Renal cortex interstitium (tissue), 11 donors: ENCODE data around the gene KRT83. TPM values are rescaled to one million over a fixed set of nuclear protein-coding genes. Genes with fewer than 3 reads are reported as not detected.

ENCODE experiments used
- DNase-seq, 11 donors: peaks; one replicate each; pipeline ENCODE4 v3.0.0-alpha.2; 2013; ENCODE audit warnings: low read depth in 9 of 11, low spot score in 4 of 11; ENCODE audit errors: extremely low read depth in 1 of 11
- polyA plus RNA-seq, 3 donors: library from polyadenylated mRNA; unstranded; fragments of 120-200 nt; gene quantifications; one replicate each; pipeline ENCODE4 v1.2.1, GENCODE V29; 2013; ENCODE audit not compliant: insufficient read length in 3 of 3

KRT83 gene
- polyA plus RNA-seq, 3 donors = not detected

DNA sequence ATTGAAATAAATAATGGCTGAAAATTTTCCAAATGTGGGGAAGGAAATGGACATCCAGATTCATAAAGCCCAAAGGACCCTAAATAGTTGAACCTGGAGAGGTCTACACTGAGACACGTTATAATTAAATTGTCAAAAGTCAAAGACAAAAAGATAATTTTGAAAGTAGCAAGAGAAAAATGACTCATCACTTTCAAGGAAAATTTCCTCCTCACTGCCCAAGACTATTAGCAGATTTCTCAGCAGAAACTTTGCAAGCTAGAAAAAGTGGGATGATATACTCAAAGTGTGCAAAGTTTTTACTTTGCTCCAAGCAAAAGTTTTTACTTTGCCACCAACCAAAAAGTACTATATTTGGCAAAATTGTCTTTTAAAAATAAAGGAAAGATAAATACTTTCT, 15.9 kb upstream of the KRT83 start:
- no peak for DNase-seq

DNA sequence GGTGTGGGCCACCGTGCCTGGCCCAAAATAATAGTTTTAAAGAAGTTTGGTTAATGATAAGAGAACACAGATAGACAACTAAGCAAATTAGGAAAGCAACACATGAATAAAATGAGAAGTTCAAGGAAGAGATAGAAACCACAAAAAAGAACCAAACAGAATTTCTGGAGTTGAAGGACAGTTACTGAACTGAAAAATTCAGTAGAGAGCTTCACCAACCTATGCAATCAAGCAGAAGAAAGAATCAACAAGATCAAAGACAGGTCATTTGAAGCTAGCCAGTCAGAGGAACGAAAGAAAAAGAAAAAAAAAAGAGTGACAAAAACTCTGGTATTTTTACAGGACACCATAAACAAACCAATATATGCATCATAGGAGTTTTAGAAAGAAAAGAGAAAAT, 15.4 kb upstream of the KRT83 start:
- no peak for DNase-seq

DNA sequence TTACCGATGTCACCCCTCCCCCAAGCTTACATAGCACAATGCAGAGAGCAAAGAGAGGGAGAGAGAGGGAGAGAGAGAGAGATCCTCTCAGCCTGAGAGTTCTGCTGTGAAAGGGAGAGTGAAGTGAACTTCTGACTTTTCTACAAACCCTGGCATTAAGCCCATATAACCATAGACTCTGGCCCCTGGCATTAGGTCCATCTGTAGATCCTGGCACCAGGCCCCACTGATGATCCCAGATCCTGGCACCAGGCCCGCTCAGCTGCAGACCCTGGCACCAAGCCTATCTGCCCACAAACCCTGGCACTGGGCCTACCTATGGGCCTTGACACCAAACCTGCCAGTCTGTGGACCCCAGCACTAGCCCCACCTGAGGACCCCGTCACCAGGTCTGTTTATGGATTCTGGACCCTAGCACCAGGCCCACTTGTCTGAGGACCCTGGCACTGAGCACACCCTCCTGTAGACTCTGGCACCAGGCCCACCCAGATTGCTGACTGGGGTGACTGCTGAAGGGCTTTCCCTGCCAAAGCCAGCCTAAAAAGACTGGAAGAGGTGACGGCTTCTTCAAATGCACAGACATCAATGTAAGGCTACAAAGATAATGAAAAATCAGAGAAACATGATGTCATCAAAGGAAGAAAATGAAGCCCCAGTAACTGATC, 14.5 kb upstream of the KRT83 start:
- DNase-seq = no peak

DNA sequence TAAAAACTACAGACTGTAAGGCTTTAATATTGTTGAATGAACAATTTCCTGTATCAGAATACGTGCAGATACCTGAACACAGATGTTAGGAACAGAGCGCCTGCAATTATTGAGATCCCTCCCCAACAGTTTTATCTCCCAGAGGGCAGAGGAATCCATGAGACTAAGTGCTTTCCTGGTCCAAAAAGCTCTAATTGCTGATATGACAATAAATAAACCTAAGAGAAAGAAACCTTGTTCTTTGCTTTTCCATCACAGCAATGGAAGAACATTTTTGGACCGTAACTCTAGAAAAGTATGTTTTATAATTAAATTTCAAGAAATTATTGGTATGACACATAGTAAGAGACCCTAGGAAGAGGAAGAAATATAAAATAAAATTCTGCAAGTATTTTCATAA, 13.0 kb upstream of the KRT83 start:
- DNase-seq = no peak

DNA sequence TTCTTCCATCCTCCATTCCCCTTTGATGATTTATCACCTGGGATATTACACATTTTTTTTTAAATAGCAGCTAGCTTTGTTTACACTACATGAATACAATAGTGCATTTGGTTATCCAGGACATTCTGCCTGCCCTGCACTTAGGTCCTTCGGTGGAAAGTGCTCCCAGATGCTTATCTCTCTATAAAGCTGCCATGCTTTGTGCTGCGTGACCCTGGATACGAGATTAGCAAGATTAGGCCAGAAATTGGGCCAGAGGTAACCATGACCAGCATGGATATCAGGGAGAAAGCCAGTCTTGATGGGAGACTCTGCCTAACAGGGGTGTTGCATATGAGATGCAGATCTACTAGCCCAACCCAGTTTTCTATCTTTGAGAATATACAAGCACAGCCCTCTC, 12.1 kb upstream of the KRT83 start:
- no peak for DNase-seq

DNA sequence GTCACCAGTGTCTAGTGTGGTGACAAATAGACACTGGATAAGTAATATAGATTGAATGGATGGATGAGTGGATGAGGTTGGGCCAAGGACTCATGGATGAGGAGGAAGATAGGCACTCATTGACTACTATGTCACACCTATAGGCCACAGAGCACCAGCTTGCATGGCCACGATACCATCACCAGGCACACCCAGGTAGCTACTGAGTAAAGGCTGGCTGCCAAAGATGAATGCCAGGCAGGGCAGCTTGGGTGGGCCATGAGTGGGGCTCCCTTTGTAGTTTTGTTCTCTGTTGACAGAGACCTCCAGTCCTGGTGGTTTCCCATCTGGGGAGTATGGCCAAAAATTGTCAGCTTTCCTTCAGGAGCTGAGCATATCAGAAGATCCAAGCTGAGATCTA, 11.2 kb upstream of the KRT83 start:
- DNase-seq = no peak

DNA sequence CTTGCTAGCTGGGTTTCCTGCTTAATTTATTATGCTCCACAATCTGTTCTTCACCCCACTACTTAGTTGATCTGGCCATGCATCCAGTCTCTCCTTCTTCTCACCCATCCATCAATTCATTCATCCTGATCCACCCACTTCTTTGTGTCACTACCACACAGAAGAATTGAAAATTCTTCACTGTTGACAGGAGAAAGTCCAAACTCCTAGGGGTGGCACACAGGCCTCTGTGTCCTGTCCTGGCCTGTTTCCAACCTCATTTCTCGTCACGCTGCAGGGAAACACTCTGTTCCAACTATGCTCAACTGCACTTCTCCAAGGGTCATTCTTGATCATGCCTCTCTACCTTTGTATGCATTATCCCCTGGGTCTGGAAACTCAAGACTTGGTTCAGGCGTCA, 10.6 kb upstream of the KRT83 start:
- no peak for DNase-seq

DNA sequence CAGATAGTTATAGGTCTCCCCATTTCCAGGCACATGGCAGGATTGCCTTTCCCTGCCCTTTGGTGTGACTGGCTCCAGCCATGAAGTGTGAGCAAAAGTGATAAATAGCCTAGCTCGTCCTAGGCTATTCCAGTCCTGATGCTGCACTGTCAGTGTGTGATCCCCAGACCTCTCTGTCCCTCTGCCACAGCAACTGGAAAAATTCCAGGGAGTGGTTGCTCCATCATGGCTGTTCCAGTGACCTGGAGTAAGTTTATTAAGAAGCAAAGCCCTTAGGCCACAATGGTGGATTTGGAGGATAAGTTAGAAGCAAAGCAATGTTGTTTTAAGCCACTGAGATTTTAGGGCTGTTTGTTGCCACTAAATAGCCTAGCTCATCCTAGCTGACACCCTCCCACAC, 9.8 kb upstream of the KRT83 start:
- no peak for DNase-seq

DNA sequence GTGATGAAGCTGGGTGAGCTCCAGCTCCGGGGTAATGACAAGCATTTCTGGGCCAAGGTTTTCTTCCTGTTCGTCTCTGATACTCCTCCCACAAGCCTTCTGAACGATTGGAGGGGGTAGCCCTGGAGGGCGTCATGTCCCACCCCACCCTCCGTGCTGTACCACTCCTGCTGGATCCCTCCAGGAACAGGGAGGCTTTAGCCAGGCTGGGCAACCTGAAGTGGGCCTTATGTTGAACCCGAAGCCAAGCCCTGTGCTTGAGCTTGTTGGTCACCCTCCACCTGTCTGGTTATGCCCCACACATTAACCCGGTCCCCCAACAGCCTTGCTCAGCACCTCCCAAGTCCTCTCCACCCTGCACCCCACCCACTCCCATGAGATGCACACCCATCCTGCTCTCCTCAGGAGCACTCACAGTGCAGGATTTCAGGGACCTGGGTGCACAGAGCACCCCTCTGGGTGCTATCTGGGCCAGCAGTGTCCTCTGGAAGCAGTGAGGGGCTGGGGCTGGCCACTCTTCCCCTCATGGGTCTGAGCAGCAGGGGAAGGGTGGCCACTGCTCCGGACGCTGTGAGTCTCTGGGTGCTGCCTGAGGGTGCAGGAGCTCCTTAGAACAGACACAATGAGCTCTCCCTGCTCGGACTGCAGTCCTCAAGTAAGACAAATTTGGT, 6.8 kb upstream of the KRT83 start:
- DNase-seq = no peak

DNA sequence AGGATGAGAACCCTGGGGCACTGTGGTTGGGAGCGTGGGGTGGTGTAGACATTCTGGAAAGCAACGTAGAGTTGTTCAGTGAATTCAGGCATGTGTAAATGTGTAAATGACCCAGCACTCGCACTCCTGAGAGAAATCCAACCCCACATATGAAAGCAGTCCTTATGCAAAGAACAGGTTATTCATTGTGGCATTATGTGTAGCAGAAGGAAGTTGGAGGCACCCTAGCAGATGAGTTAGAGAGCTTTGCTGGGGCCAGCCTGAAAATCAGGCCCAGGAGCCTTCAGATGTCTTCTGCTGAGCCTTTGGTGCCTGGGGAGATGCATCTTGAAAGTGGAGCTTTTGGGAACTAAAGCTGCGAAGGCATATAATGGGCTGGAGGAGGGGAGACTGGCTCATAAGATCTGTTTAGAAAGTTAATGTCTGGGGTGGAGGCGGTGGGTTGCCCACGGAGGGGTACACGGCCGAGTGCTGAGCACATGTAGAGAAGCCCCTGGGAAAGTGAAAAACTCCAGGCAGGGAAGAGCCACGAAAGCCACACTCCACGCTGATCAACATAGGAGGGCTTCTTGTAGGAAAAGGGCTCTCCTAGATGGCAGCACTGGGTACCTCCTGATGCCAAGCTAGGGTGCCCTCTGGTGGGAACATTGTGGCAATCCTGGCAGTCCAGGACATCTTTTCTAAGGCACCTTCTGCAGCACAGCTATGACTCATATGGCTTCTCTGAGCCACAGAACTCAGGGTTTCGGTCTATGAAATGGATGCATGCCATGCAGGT, 6.0 kb upstream of the KRT83 start:
- peak in 10 of 11 donors; percentile 43 to 73 (median 58) for DNase-seq

DNA sequence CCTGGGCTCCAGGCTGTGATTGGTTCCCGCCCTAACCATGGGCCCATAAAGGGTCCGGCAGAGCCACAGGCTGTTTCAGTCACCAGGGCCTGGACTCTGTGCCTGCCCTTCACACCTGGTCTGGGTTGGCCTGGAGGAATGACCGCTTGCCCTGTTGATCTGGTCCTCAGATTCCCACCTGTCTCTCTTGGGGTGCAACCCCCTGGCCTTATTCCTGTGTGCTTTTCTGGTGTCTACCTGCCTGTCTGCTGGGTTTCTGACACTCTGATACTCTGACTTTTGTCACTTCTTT, 2.9 kb upstream of the KRT83 start:
- no peak for DNase-seq

DNA sequence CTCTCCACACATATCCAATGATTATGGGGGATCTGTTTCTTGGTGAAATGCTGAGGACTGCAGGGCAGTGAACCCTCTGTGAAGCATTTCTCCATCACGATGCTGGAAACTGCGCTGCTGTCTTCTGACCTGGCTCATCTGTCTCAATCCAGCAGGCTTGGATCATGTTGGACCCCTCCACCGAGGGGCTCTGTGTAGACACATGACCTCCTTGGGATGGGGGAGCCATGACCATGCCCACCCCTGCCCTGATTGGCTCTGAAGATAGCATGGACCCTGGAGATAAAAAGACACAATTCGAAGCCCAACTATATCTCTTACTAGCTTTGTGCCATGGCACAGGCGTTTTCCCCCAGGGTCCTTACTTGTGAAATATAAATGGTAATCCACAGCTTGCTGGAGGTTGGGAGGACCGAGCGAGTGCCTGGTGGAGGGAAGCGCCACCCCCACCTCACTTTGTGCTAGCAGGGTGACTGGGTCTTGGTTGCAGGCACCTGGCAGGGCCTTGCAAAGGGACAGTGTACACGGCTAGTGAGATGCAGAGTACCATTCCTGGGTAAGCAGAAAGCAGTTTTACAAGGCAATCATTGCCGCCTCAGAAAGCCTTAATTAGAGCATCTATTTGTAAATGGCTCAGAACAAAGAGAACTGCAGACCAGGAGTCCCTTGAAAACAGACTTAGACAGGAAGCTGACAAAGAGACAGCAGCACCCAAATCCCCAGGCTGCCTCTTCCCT, 2.4 kb upstream of the KRT83 start:
- no peak for DNase-seq

DNA sequence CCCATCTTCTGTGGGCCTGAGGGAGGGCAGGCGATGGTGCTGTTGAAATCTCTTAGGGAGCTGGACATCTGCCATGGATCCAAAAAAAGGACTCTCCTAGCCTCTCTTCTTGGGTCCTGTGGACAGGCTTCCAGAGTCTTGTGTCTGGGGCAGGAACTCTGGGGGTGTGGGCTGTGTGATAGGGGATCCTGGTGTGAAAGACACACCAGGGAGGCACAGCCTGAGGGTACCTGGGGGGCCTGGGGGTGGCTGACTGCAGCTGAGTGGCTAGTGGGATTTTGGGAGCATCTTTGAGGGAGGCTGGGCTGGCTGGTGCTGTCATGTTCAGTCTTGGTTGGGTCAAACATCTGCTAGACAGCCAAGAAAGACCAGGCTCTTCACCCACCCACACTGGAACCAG, 1.8 kb upstream of the KRT83 start:
- DNase-seq = no peak

DNA sequence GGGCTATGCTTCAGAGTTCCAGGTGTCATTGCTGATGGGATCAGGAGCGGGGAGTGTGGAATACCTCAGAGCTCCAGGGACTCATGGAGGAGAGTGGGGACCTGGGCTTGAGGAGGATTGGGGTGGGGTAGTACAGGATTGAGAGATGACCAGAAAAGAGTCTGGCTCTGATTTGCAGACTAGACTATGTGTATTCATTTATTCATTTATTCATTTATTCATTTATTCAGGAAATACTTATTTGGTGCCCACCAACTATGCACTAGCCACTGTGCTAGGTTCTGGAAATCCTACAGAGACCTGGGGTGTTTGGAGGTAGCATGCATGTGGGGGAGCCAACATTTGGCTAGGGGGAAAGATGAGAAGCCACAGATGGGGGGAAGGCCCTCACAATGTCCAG, 871 bp upstream of the KRT83 start:
- no peak for DNase-seq

DNA sequence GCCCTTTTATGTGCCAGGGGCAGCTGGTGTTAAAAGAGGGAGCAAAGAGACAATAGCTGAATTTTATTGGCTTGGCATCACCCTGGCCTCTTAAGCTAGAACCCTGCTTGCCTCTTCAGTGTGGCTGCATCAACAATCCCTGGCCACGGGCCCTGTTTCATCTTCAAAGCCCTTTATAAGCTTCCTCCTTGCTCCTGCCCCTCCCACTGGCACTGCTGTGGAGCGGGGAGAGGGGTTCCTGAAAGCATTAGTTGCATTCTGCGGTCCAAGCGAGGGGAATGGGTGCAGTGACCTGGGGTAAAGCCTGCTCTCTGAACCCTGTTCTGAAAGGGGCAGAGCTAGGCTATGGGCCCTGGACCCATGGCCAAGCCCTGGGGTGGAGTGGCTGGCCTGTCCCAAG, 220 bp upstream of the KRT83 start:
- no peak for DNase-seq

DNA sequence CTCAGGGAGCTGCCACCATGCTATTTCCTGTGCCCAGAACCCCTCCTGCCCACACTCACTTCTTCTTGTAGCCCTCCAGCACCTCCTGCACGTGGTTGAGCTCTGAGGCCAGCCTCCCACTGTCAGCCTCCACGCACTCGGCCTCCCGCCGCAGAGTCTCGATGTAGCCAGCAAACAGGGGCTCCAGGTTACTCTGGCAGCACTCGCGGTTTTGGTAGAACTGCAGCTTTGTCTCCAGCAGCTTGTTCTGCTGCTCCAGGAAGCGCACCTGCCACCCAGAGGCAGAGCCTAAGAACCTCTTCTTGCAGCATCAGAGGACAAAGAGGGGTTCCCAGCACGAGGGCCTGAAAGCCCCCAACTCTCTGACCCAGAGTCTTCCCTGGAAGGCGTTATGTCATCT, 2.1 kb downstream of the KRT83 start:
- DNase-seq = no peak

DNA sequence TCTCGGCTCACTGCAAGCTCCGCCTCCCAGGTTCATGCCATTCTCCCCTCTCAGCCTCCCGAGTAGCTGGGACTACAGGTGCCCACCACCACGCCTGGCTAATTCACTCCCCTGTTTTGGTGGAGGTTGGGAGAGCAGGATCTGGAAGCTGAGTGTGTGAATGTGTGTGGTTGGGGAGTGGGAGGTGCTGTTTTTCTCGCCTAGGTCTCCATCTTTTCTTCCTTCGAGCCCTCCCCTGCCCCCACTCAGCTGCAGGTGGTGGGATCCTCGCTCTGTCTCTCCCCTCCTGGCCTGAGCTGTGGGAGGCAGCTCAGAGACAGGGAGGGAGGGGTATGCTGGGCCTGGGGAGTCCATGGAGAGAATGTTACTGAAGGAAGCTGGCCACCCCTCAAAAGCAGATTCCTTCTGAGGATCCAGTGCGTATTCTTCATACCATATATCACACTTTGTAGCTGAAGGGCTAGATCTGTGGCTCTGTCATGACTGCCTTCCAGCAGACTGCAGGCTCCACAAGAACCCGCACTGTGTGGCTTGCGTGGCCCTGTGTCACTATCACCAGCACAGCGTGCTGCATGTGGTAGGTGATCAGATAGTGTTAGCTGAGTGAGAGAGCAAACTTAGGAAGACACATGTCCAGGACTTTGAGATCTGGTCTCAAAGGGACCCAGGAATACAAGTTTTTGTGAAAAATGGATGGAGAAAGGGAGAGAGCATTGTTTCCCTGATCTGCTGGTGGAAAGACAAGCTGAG, 2.8 kb downstream of the KRT83 start:
- DNase-seq = no peak

DNA sequence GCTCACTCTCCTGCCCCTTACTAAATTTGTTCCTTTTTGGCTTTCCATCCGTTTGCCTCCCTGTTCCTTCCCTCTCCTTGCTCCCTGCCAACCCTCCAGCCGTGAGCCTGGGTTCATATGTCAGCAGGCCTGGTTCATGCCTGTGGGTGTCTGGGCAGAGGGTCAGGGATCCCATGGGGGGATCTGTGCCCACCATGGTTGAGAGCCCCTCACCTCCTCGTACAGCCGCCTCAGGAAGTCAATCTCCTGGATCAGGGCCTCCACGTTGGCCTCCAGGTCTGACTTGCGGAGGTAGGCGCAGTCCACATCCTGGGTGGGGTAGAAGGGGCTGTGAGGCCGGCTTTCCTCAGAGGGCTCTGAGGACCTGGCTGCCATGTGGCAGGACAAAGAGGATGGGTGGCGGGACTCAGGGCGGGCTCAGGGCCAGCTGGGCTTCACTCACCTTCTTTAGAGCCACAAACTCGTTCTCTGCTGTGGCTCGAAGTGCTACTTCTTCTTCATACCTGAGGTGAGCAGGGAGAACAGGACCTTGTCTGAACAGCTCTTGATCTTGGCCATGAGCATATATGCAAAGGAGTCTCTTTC, 3.6 kb downstream of the KRT83 start:
- no peak for DNase-seq

DNA sequence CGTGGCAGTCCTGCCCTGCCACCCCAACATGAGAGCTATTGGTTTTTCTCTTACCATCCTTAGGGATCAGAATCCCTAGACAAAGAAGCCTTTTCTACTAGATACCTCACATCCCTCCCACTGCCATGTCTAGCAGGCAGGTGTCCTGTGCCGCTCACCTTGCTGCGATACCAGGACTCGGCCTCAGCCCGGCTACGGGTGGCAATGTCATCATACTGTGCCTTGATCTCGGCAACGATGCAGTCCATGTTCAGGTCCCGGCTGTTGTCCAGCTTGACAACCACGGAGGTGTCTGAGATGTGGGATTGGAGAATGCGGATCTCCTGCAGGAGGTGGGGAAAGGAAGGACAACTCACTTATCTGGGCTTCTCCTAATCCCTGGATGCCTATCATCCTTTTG, 4.5 kb downstream of the KRT83 start:
- no peak for DNase-seq
